Endothelial cell of umbilical vein (primary cell): ENCODE results near the gene ADAMTS17. TPM values are rescaled to one million over a fixed set of nuclear protein-coding genes. Genes with fewer than 3 reads are reported as not detected.

Experiments used
- BruUV-seq: library from RNA; stranded (reverse); fragments of 400-500 nt; replicated peaks from 2 replicates; lab custom pipeline; 2021; lab: Mats Ljungman, UMichigan
- CTCF ChIA-PET: fragments of 300-600, 350-600 bp; sonication (Branson Sonifier 250); formaldehyde crosslinking; loops from one replicate; lab custom pipeline; 2021; ENCODE audit warnings: antibody characterized with exemption, inconsistent platforms; lab: Charles Lee
- POLR2A ChIA-PET: fragments of 300-600, 350-600 bp; sonication (Branson Sonifier 250); formaldehyde crosslinking; loops from one replicate; lab custom pipeline; 2021; ENCODE audit warnings: antibody characterized with exemption, inconsistent platforms; lab: Charles Lee
- DNase-seq: peaks from one replicate; pipeline ENCODE4 v3.0.0-alpha.2; 2011; ENCODE audit warnings: low read depth, low spot score
- FAIRE-seq: peaks from 2 replicates; lab custom pipeline; 2011; peaks lifted over from hg19 to GRCh38; lab: Jason Lieb, UNC
- H2AFZ ChIP-seq: 2 replicates; pipeline ENCODE4 v1.6.0; 2012; ENCODE audit warnings: low read depth, low read length, control low read depth, inconsistent platforms
- H3K27ac ChIP-seq: 2 replicates; pipeline ENCODE4 v1.5.1; 2011; ENCODE audit warnings: low read depth, mild to moderate bottlenecking, control low read depth, low read length, moderate library complexity; ENCODE audit not compliant: insufficient read depth
- H3K27me3 ChIP-seq, 2 experiments: 2 replicates each; pipeline versions ENCODE4 v1.6.0 to v1.6.1; 2011; ENCODE audit warnings: low read length in 2 of 2, mixed read lengths in 1 of 2; ENCODE audit not compliant: control insufficient read depth in 2 of 2, insufficient read depth in 2 of 2
- H3K36me3 ChIP-seq, 2 experiments: 2 replicates in 1 of 2; 3 replicates in 1 of 2; pipeline ENCODE4 v1.5.1; 2011; ENCODE audit warnings: low read length in 2 of 2, mild to moderate bottlenecking in 1 of 2, moderate library complexity in 1 of 2; ENCODE audit not compliant: control insufficient read depth in 2 of 2, insufficient read depth in 2 of 2; ENCODE audit errors: extremely low read depth in 1 of 2
- H3K4me1 ChIP-seq: 3 replicates; pipeline ENCODE4 v1.5.1; 2011; ENCODE audit warnings: mild to moderate bottlenecking, low read length; ENCODE audit not compliant: control insufficient read depth, insufficient read depth; ENCODE audit errors: extremely low read depth
- H3K4me2 ChIP-seq: 2 replicates; pipeline ENCODE4 v1.6.1; 2011; ENCODE audit warnings: low read length, control low read depth, mixed read lengths; ENCODE audit not compliant: insufficient read depth
- H3K4me3 ChIP-seq, 3 experiments: fragments of 200-600 bp in 1 of 3; sonication (generic), shearing (Covaris generic) in 1 of 3; replicated peaks in 1 of 3; 2 replicates each; pipeline ENCODE4 v1.5.1; 2011 to 2016; ENCODE audit warnings: control low read depth in 3 of 3, low read length in 3 of 3, mild to moderate bottlenecking in 2 of 3, inconsistent platforms in 1 of 3, low read depth in 1 of 3, moderate library complexity in 1 of 3; ENCODE audit not compliant: insufficient read depth in 1 of 3
- H3K79me2 ChIP-seq: 2 replicates; pipeline ENCODE4 v1.6.0; 2012; ENCODE audit warnings: low read length, inconsistent platforms; ENCODE audit not compliant: control insufficient read depth, insufficient read depth
- H3K9ac ChIP-seq: replicated peaks from 2 replicates; pipeline ENCODE3; 2011; ENCODE audit warnings: low read length, control low read depth; ENCODE audit not compliant: insufficient read depth; ENCODE audit errors: extremely low read depth
- H3K9me1 ChIP-seq: replicated peaks from 3 replicates; pipeline ENCODE4 v1.6.0; 2011; ENCODE audit warnings: mild to moderate bottlenecking, low read length; ENCODE audit not compliant: control insufficient read depth, insufficient read depth; ENCODE audit errors: extremely low read depth
- H3K9me3 ChIP-seq: replicated peaks from 2 replicates; pipeline ENCODE4 v1.5.1; 2012; ENCODE audit warnings: low read length, inconsistent platforms; ENCODE audit not compliant: control insufficient read depth, insufficient read depth
- H4K20me1 ChIP-seq: replicated peaks from 2 replicates; pipeline ENCODE3; 2011; ENCODE audit warnings: mild to moderate bottlenecking, low read length; ENCODE audit not compliant: control insufficient read depth, insufficient read depth; ENCODE audit errors: extremely low read depth
- CTCF ChIP-seq, 2 donors: IDR thresholded peaks; 1 replicate in 1 of 2; 2 replicates in 1 of 2; pipeline ENCODE4 v1.5.1; 2011; ENCODE audit warnings: low read length in 2 of 2, mild to moderate bottlenecking in 2 of 2, moderate library complexity in 2 of 2, control low read depth in 1 of 2, inconsistent platforms in 1 of 2, low read depth in 1 of 2; ENCODE audit not compliant: insufficient read depth in 1 of 2; ENCODE audit errors: extremely low read depth in 1 of 2
- EZH2 ChIP-seq: IDR thresholded peaks from 2 replicates; pipeline ENCODE4 v1.6.1; 2012; ENCODE audit warnings: borderline replicate concordance, low read depth, mild to moderate bottlenecking, moderate library complexity, low read length, inconsistent platforms; ENCODE audit not compliant: severe bottlenecking
- FOS ChIP-seq: IDR thresholded peaks from 2 replicates; pipeline ENCODE4 v1.6.1; 2011; ENCODE audit warnings: mild to moderate bottlenecking, low read length, moderate library complexity, borderline replicate concordance; ENCODE audit not compliant: insufficient read depth
- GATA2 ChIP-seq: IDR thresholded peaks from 2 replicates; pipeline ENCODE4 v1.7.0; 2011; ENCODE audit warnings: low read depth, mild to moderate bottlenecking, moderate library complexity, mixed read lengths, low read length; ENCODE audit not compliant: insufficient read length, insufficient read depth
- JUN ChIP-seq: IDR thresholded peaks from 2 replicates; pipeline ENCODE4 v1.6.1; 2011; ENCODE audit warnings: borderline replicate concordance, low read depth; ENCODE audit not compliant: insufficient read length, insufficient read depth
- MAX ChIP-seq: IDR thresholded peaks from 2 replicates; pipeline ENCODE4 v1.6.1; 2011; ENCODE audit not compliant: insufficient read depth, insufficient read length
- MYC ChIP-seq: IDR thresholded peaks from one replicate; pipeline ENCODE4 v1.6.1; 2011; ENCODE audit warnings: mild to moderate bottlenecking, low read depth, low read length
- POLR2A ChIP-seq: IDR thresholded peaks from 2 replicates; pipeline ENCODE4 v1.6.1; 2012; ENCODE audit warnings: low read depth, mild to moderate bottlenecking, control low read depth, low read length
- POLR2AphosphoS5 ChIP-seq: IDR thresholded peaks from 2 replicates; pipeline ENCODE4 v1.6.1; 2012; ENCODE audit warnings: low read depth, mild to moderate bottlenecking, control low read depth, low read length, moderate library complexity; ENCODE audit not compliant: insufficient read depth
- dilution Hi-C: fragments of 300-500 bp; cut with MboI; formaldehyde crosslinking; loops from one replicate; pipeline ENCODE4 v1.15.0; 2019; ENCODE audit warnings: low sequenced_read_pairs; ENCODE audit not compliant: extremely low pct_ligation_motif_present
- intact Hi-C: fragments of 100-400 bp; cut with micrococcal nuclease; formaldehyde crosslinking; loops from one replicate; pipeline ENCODE4 v1.10.0; 2022
- polyA plus RNA-seq, 4 experiments: library from polyadenylated mRNA; depleted of rRNA in 3 of 4; stranded (reverse) in 3 of 4; unstranded in 1 of 4; fragments of >200 nt; gene quantifications; 2 replicates each; pipeline versions ENCODE4 v1.2.1 to v1.2.3, GENCODE V29; 2011 to 2012; ENCODE audit warnings: missing spikeins in 1 of 4
- total RNA-seq: library from RNA; stranded (reverse); gene quantifications from 2 replicates; pipeline ENCODE4 v1.2.3, GENCODE V29; 2021

ADAMTS17 gene
- total and polyA plus RNA-seq, 2 donors (not counting 3 experiments of a cell fraction or from before 2014, with no cell fraction given) = 0.12 TPM; not detected in 1

- ChIA-PET CTCF (no interaction called here), POLR2A (no interaction called here)
- Histone ChIP-seq H3K9ac (no peak overlapping the region), H4K20me1 (no peaks in the 10 kb centered on the region), H3K4me1 (no peaks in the 10 kb centered on the region), H3K9me3 (no peaks in the 10 kb centered on the region), H3K27ac (no peak overlapping the region), H3K27me3 (no peaks in the 10 kb centered on the region), H3K36me3 (no peaks in the 10 kb centered on the region), H3K4me3 (no peak overlapping the region), H3K79me2 (no peaks in the 10 kb centered on the region), H2AFZ (no peak overlapping the region), H3K9me1 (no peaks in the 10 kb centered on the region), H3K4me2 (no peak overlapping the region)
- intact Hi-C loops (loop anchor here (10.0 kb wide), 1 partner anchor 521 kb away; the partner anchor contains the start of gene ALDH1A3), dilution Hi-C loops (no loop called here)
- FAIRE-seq (no peak), DNase-seq (no peak)
- TF ChIP-seq MYC (no peak), JUN (no peak), GATA2 (no peak), EZH2 (no peak), POLR2AphosphoS5 (no peak), POLR2A (no peak), MAX (no peak), FOS (no peak), CTCF (IDR thresholded peaks at IDR 0.05; ENCODE audit: extremely low read depth in 1 of 2, insufficient read depth in 1 of 2, low read depth in 1 of 2, low read length in 2 of 2) (no peak)
- no TSS peak for BruUV-seq
Measured at GRCh38 chr15:100353449-100353848, 11.7 kb upstream of the ADAMTS17 start.
